Large intestine (tissue), 3 donors: Measurements from ENCODE around the gene RASA3. TPM values are rescaled to one million over a fixed set of nuclear protein-coding genes. Genes with fewer than 3 reads are reported as not detected.

Experiments used
- DNase-seq, 2 donors: peaks; one replicate each; pipeline versions ENCODE4 v3.0.0 to v3.0.0-alpha.2; 2013
- H3K27ac ChIP-seq: one replicate; pipeline ENCODE4 v1.5.1; 2013; ENCODE audit warnings: low read length
- H3K27me3 ChIP-seq: 2 replicates; pipeline ENCODE4 v1.6.1; 2013; ENCODE audit warnings: low read length; ENCODE audit not compliant: control insufficient read depth, insufficient read depth
- H3K36me3 ChIP-seq: 2 replicates; pipeline ENCODE4 v1.6.1; 2013; ENCODE audit warnings: low read length; ENCODE audit not compliant: control insufficient read depth, insufficient read depth
- H3K4me1 ChIP-seq: one replicate; pipeline ENCODE4 v1.6.1; 2013; ENCODE audit warnings: low read length; ENCODE audit not compliant: control insufficient read depth, insufficient read depth
- H3K4me3 ChIP-seq: one replicate; pipeline ENCODE4 v1.5.1; 2013; ENCODE audit warnings: low read length
- H3K9me3 ChIP-seq: one replicate; pipeline ENCODE4 v1.6.1; 2013; ENCODE audit warnings: mild to moderate bottlenecking, low read depth, low read length, moderate library complexity; ENCODE audit not compliant: control insufficient read depth
- WGBS: methylation state at CpG from one replicate; pipeline ENCODE4 v1.1.5; 2013; ENCODE audit warnings: low lambda C conversion rate; ENCODE audit not compliant: insufficient coverage; 5-methylcytosine and 5-hydroxymethylcytosine counted together
- polyA plus RNA-seq: library from polyadenylated mRNA; unstranded; fragments of 120-200 nt; gene quantifications from one replicate; pipeline ENCODE4 v1.2.1, GENCODE V29; 2013

RASA3 gene
- polyA plus RNA-seq, 1 donor, result 8.3 TPM

GRCh38 chr13:114030666-114031610 lies 101.5 kb downstream of the RASA3 start:
- WGBS, result no CpG with 5 or more reads among the region's 28 CpGs
- peaks cover 17% of the 10 kb centered on the region for H3K9me3 ChIP-seq
- no peaks in the 10 kb centered on the region for H3K27me3 ChIP-seq
- no peak overlapping the region for H3K27ac ChIP-seq
- H3K4me3 ChIP-seq, result no peak overlapping the region
- DNase-seq, result no peak
- no peaks in the 10 kb centered on the region for H3K4me1 ChIP-seq
- peaks cover 2% of the 10 kb centered on the region for H3K36me3 ChIP-seq

GRCh38 chr13:114029866-114030625 lies 102.4 kb downstream of the RASA3 start:
- Histone ChIP-seq H3K9me3 (peaks cover 17% of the 10 kb centered on the region), H3K36me3 (peaks cover 7% of the 10 kb centered on the region), H3K4me1 (no peaks in the 10 kb centered on the region), H3K27me3 (no peaks in the 10 kb centered on the region), H3K27ac (no peak overlapping the region), H3K4me3 (no peak overlapping the region)
- DNase-seq, result no peak
- WGBS, result no CpG with 5 or more reads among the region's 23 CpGs

GRCh38 chr13:114027826-114028225 lies 104.6 kb downstream of the RASA3 start:
- Histone ChIP-seq H3K27ac (no peak overlapping the region), H3K36me3 (peaks cover 20% of the 10 kb centered on the region), H3K4me3 (no peak overlapping the region), H3K27me3 (no peaks in the 10 kb centered on the region), H3K4me1 (no peaks in the 10 kb centered on the region), H3K9me3 (peaks cover 11% of the 10 kb centered on the region)
- WGBS, result no CpG with 5 or more reads among the region's 21 CpGs
- no peak for DNase-seq

- H3K9me3 ChIP-seq, result peaks cover 11% of the 10 kb centered on the region
- H3K4me1 ChIP-seq, result no peaks in the 10 kb centered on the region
- peak overlapping the region; percentile 47 for H3K27ac ChIP-seq
- no peaks in the 10 kb centered on the region for H3K27me3 ChIP-seq
- H3K4me3 ChIP-seq, result no peak overlapping the region
- no CpG with 5 or more reads among the region's 21 CpGs for WGBS
- no peak for DNase-seq
- H3K36me3 ChIP-seq, result peaks cover 27% of the 10 kb centered on the region
Measured at GRCh38 chr13:114027046-114027715, 105.2 kb downstream of the RASA3 start.

GRCh38 chr13:114026481-114026880 lies 105.9 kb downstream of the RASA3 start:
- WGBS, result no CpG with 5 or more reads among the region's 11 CpGs
- H3K27ac ChIP-seq, result peak overlapping the region; percentile 47
- no peaks in the 10 kb centered on the region for H3K27me3 ChIP-seq
- H3K9me3 ChIP-seq, result peaks cover 11% of the 10 kb centered on the region
- no peak overlapping the region for H3K4me3 ChIP-seq
- peaks cover 30% of the 10 kb centered on the region for H3K36me3 ChIP-seq
- DNase-seq, result no peak
- no peaks in the 10 kb centered on the region for H3K4me1 ChIP-seq

- Histone ChIP-seq H3K27me3 (no peaks in the 10 kb centered on the region), H3K4me3 (no peak overlapping the region), H3K36me3 (peaks cover 36% of the 10 kb centered on the region), H3K9me3 (peaks cover 7% of the 10 kb centered on the region), H3K27ac (no peak overlapping the region), H3K4me1 (no peaks in the 10 kb centered on the region)
- WGBS, result 80% methylated on average over 1 of the region's 25 CpGs
- peak in 1 of 2 donors; percentile 42 for DNase-seq
Measured at GRCh38 chr13:114025714-114026431, 106.5 kb downstream of the RASA3 start.

- Histone ChIP-seq H3K4me1 (no peaks in the 10 kb centered on the region), H3K27ac (no peak overlapping the region), H3K27me3 (no peaks in the 10 kb centered on the region), H3K9me3 (peaks cover 4% of the 10 kb centered on the region), H3K36me3 (peaks cover 39% of the 10 kb centered on the region), H3K4me3 (no peak overlapping the region)
- no peak for DNase-seq
- no CpG with 5 or more reads among the region's 4 CpGs for WGBS
Measured at GRCh38 chr13:114025405-114025713, 107.1 kb downstream of the RASA3 start.

- H3K9me3 ChIP-seq, result peaks cover 2% of the 10 kb centered on the region
- no CpG with 5 or more reads among the region's 35 CpGs for WGBS
- H3K27me3 ChIP-seq, result no peaks in the 10 kb centered on the region
- no peak for DNase-seq
- H3K4me1 ChIP-seq, result no peaks in the 10 kb centered on the region
- H3K27ac ChIP-seq, result no peak overlapping the region
- H3K4me3 ChIP-seq, result no peak overlapping the region
- H3K36me3 ChIP-seq, result peaks cover 39% of the 10 kb centered on the region
Measured at GRCh38 chr13:114024603-114025404, 107.6 kb downstream of the RASA3 start.

- H3K27ac ChIP-seq, result no peak overlapping the region
- WGBS, result no CpG with 5 or more reads among the region's 35 CpGs
- peaks cover 41% of the 10 kb centered on the region for H3K36me3 ChIP-seq
- no peaks in the 10 kb centered on the region for H3K4me1 ChIP-seq
- no peaks in the 10 kb centered on the region for H3K27me3 ChIP-seq
- no peak for DNase-seq
- H3K4me3 ChIP-seq, result no peak overlapping the region
- H3K9me3 ChIP-seq, result no peaks in the 10 kb centered on the region
Measured at GRCh38 chr13:114023716-114024602, 108.5 kb downstream of the RASA3 start.
